ENCODE measurements around the gene PEPD.

The PEPD gene

GRCh38 chr19:33395561-33396550 lies 125.7 kb downstream of the PEPD start:
- no peak for DNase-seq (ENCODE audit: low read depth in 2 of 2)

- DNase-seq (ENCODE audit: low read depth in 2 of 2) = no peak
Measured at GRCh38 chr19:33394723-33395560, 126.6 kb downstream of the PEPD start.

DNA sequence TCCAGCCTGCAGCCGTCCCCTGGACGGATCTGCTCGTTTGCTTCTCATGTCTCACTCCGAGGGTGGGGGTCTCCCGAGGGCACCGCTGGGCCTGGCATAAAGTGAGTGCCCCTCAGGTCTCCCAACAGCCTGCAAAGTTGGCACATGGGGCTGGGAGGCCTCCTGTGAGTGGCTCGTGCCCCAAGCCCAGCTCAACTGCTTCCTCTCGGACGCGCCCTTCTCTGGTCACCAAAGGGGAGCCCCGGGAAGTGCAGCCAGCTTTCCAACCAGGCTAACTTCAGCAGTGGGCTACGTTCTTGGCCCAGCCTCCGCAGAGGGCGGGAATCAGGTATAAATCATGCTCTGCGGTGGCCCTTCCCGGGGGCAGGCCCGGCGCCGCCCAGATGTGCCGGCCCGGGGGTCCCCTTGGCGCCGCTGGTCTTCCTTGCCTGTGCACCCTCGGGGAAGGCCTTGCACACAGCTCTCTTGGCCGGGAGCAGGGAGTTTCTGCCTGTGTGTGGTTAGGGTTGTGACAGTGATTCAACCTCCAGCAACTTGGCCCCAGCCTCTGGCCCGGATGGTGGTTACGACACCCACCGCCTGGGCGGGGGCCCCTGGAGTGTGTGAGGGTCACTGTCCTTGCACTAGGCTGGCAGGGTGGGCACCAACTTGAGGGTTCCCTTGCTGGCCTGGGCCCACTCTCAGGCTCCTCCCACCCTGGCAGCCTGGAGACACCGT lies 127.4 kb downstream of the PEPD start:
- no peak for DNase-seq (ENCODE audit: low read depth in 2 of 2)

- no peak for DNase-seq (ENCODE audit: low read depth in 2 of 2)
Measured at GRCh38 chr19:33393286-33394005, 128.1 kb downstream of the PEPD start.

- no peak for DNase-seq (ENCODE audit: low read depth in 2 of 2)
Measured at GRCh38 chr19:33392341-33393285, 129.0 kb downstream of the PEPD start.

GRCh38 chr19:33391631-33392249 lies 129.9 kb downstream of the PEPD start:
- no peak for DNase-seq (ENCODE audit: low read depth in 2 of 2)

- DNase-seq (ENCODE audit: low read depth in 2 of 2) = no peak
Measured at GRCh38 chr19:33390908-33391630, 130.5 kb downstream of the PEPD start.

GRCh38 chr19:33390101-33390907 lies 131.3 kb downstream of the PEPD start:
- DNase-seq (ENCODE audit: low read depth in 2 of 2) = no peak

DNA sequence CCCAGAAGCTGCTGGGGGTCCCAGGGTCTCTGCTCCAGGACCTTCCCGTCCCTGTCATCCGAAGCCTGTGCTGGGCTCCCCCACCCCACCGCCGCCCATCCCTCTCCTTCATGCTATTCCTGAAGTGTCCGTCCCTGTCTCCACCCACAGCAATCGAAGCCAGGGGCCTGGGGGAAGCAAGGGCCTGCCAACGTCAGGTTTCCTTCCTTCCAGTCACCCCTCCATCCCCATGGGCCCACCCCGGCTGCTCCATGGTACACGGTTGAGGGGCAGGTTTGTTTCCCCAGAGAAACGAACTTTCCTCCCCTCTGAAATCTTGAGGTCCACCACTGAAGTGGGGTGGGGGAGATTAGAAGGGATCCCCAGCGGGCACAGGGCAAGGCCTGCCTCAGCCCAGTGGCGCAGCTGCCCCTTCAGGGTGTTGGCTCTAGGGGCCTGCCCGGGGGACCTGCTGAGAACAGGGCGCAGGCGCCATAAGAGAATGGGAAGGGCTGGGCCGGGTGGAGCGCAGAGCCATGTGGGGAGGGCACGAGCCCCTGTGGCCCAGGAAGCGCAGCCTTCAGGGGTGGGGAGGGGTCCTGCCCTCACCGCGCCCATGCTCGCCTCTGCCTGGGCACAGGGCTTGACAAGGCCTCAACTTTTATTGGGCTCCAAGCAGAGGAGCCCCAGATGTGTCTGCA lies 132.0 kb downstream of the PEPD start:
- DNase-seq (ENCODE audit: low read depth in 2 of 2) = no peak

DNA sequence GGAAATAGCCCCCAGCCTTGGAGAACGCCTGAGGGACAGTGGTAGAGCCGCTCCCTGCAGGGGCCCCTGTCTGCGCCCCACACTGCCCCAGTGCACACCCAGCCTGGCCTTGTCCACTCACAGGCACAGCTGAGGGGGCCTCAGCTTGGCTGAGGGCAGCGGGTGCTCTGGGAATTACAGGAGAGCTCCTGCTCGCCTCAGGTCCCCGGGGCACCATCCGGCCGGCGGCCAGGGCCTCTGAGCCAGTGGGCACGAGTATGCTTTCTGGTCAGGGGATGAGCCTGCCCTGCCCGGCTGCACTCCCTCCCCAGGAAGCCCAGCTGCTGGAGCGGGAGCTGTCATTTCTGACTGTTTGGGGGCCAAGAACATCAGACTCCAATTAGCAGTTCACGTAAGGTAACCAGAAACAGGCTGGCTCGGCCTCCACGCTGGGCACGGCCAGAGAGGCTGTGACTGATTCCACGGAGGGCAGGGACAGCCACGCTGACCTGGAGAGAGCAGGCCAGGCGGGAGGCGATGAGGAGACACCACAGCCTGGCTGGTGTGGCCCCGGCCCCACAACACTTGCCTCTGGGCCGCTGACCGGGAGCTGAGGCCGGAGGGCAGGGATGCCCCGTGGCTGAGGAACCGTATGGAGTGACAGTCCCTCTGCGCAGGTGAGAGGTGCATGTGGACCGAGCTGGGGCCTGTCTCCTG lies 132.7 kb downstream of the PEPD start:
- no peak for DNase-seq (ENCODE audit: low read depth in 2 of 2)

GRCh38 chr19:33388231-33388724 lies 133.3 kb downstream of the PEPD start:
- no peak for DNase-seq (ENCODE audit: low read depth in 2 of 2)

DNA sequence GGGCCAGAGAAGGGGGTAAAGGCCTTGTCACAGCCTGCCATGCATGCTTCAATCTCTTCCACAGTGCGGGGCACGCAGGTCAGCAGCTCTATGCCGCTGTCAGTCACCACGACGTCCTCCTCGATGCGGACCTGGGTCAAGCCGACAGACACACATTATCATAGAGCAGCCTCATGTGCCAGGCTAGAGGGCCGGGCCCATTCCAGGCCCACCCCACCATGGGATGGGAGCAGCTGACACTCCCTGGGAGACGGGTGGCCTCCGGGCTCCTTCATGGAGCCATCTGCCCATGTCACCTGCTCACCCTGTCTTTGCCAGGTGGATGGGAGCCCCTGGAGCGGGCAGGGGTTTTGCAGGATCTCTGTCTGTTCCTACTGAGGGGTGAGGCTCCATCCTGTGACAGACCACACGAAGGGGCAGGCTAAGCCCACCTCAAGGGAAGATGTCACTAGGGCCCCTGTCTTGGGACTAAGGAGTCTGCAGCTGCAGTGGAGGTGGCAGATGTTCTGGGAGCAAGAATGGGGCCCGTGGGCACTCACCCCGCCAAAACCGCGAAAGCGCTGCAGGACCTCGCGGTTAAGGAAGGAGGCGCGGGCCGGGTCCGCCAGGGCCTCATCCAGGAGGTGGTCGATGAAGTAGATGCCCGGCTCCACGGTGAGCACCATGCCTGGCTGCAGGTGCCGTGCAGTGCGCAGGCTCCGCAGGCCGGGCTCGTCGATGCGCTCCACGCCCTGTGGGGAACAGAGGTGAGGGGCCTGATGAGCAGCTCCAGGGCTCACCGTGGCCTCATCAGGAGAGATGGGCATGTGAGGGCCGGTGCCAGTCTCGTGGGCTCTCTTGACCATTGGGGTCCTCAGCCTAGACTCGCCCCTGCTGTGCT lies 134.0 kb downstream of the PEPD start:
- no peak for DNase-seq (ENCODE audit: low read depth in 2 of 2)

GRCh38 chr19:33386361-33386858 lies 135.2 kb downstream of the PEPD start:
- DNase-seq (ENCODE audit: low read depth in 2 of 2) = no peak

GRCh38 chr19:33385956-33386355 lies 135.6 kb downstream of the PEPD start:
- no peak for DNase-seq (ENCODE audit: low read depth in 2 of 2)

- no peak for DNase-seq (ENCODE audit: low read depth in 2 of 2)
Measured at GRCh38 chr19:33384983-33385382, 136.6 kb downstream of the PEPD start.

All from stimulated activated CD4-positive, alpha-beta T cell treated with anti-CD3 and anti-CD28 coated beads, Interleukin-15, amount 100 ng/mL, for 48 hours (primary cell).